Right lobe of liver (tissue), 6 donors: Measurements from ENCODE around the gene HHIP. TPM values are rescaled to one million over a fixed set of nuclear protein-coding genes. Genes with fewer than 3 reads are reported as not detected.

ENCODE experiments used
- ATAC-seq, 4 donors: fragments of 200-7000 bp; cut with Tn5 transposase; one replicate each; pipeline ENCODE4 v1.9.1; 2020; ENCODE audit warnings: mild to moderate bottlenecking in 4 of 4, moderate library complexity in 4 of 4
- DNase-seq, 3 donors: peaks; one replicate each; pipeline ENCODE4 v3.0.0-alpha.2; 2020
- H3K27ac ChIP-seq, 3 donors: fragments of 200-600 bp; one replicate each; pipeline ENCODE4 v1.8.0; 2022
- H3K27me3 ChIP-seq, 2 donors: fragments of 200-600 bp; one replicate each; pipeline ENCODE4 v1.8.0; 2022
- H3K36me3 ChIP-seq, 4 donors: fragments of 200-600 bp; sonication (generic) in 1 of 4; one replicate each; pipeline versions ENCODE4 v1.5.1 to v1.8.0; 2017 to 2022; ENCODE audit warnings: control low read depth in 1 of 4
- H3K4me1 ChIP-seq, 4 donors: fragments of 200-600 bp; sonication (generic) in 1 of 4; one replicate each; pipeline versions ENCODE4 v1.5.1 to v1.8.0; 2017 to 2022; ENCODE audit warnings: control low read depth in 1 of 4
- H3K4me3 ChIP-seq, 3 donors: fragments of 200-600 bp; one replicate each; pipeline ENCODE4 v1.8.0; 2022
- H3K9me3 ChIP-seq, 4 donors: fragments of 200-600 bp; sonication (generic) in 1 of 4; one replicate each; pipeline versions ENCODE4 v1.5.1 to v1.8.0; 2017 to 2022; ENCODE audit warnings: control low read depth in 1 of 4
- CTCF ChIP-seq, 4 donors: fragments of 200-600 bp in 3 of 4; fragments of 450-650 bp in 1 of 4; IDR thresholded peaks; one replicate each; pipeline versions ENCODE4 v1.5.1 to v1.8.0; 2016 to 2022; ENCODE audit warnings: antibody characterized with exemption in 4 of 4, mild to moderate bottlenecking in 2 of 4
- POLR2A ChIP-seq: fragments of 450-650 bp; IDR thresholded peaks from one replicate; pipeline ENCODE4 v1.6.1; 2017; ENCODE audit warnings: antibody characterized with exemption, mild to moderate bottlenecking
- WGBS: methylation state at CpG from one replicate; pipeline ENCODE4 v1.1.6; 2018; ENCODE audit warnings: low coverage, low lambda C conversion rate; ENCODE audit not compliant: insufficient coverage; ENCODE audit errors: missing lambda C conversion rate; 5-methylcytosine and 5-hydroxymethylcytosine counted together
- intact Hi-C, 2 donors: fragments of 100-400 bp; cut with DNase I; formaldehyde crosslinking; loops; one replicate each; pipeline versions ENCODE4 v1.11.2 to v1.14.1; 2022
- long read RNA-seq: library from polyadenylated mRNA; unstranded; transcript quantifications from one replicate; pipeline ENCODE4 v2.0.0, GENCODE V29; 2019
- total RNA-seq, 6 experiments: library from RNA; depleted of rRNA in 2 of 6; stranded (reverse); fragments of >200 nt in 2 of 6; fragmentation: NEBNext Ultra II Directional in 3 of 6; extraction: Animal tissue kit (Norgen Biotek cat#: 25700) in 3 of 6; gene quantifications; one replicate each; pipeline versions ENCODE4 v1.1.0 to v1.2.4, GENCODE V29; 2016 to 2023
- donor health status: DM: no; HTN: yes; CAD: no.
- donor health status: DM: no; HTN: no; CAD: no.
- donor health status: DM: no; HTN: no; CAD: no.
- donor health status: DM: no; HTN: yes; CAD: no.
- donor health status: DM: no; HTN: yes; CAD: no.

Gene HHIP, protein sequence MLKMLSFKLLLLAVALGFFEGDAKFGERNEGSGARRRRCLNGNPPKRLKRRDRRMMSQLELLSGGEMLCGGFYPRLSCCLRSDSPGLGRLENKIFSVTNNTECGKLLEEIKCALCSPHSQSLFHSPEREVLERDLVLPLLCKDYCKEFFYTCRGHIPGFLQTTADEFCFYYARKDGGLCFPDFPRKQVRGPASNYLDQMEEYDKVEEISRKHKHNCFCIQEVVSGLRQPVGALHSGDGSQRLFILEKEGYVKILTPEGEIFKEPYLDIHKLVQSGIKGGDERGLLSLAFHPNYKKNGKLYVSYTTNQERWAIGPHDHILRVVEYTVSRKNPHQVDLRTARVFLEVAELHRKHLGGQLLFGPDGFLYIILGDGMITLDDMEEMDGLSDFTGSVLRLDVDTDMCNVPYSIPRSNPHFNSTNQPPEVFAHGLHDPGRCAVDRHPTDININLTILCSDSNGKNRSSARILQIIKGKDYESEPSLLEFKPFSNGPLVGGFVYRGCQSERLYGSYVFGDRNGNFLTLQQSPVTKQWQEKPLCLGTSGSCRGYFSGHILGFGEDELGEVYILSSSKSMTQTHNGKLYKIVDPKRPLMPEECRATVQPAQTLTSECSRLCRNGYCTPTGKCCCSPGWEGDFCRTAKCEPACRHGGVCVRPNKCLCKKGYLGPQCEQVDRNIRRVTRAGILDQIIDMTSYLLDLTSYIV
- 10 to 100 TPM in 2 of 6 experiments, 1 to 10 TPM in 4; 3.3 to 17.5 (median 6.3) TPM for total RNA-seq
- long read RNA-seq, full-length matches to known transcripts = 3 of 4 reads
- long read RNA-seq, partial matches to known transcripts = 1 of 4 reads
- long read RNA-seq, other reads (novel, unspliced or antisense) = 0 of 4 reads

DNA sequence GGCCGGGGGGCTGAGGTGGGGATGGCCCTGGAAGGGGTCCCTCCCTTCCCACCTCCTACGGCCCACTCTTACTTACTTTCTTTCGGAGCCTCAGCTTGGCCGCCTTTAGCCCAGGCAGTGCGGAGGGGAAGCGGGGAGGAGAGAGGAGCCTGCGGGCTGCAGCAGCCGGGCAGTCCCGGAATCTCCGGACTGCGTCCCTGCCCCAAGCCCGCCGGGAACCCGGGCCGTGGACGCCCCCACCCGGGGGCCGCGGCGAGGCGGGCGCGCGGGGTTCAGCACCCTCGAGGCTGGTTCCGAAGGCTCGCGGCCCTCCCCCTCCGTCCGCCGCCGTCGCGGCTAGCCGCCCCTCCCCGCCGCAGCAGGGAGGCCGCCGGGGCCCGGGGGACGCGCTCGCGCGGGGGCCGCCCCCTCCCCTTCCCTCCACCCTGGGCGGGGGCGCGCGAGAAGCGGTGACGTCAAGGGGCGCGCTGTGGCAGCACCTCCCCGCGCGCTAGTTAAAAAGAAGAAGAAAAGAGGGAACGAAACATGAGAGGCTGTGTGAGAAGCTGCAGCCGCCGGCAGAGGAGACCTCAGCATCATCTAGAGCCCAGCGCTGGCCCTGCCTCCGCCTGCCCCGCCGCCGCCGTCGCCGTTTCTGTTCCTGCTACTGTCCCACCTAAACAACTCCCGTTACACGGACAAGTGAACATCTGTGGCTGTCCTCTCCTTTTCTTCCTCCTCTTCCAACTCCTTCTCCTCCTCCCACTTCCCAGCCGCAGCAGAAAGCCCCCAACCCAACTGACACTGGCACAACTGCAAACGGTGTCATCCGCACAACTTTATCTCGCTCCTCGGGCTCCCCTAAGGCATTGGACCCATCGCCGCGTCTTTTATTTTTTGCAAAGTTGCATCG lies at the start of gene HHIP:
TSS of gene HHIP (plus strand) at position 526 of the 892 bp plus-strand sequence. CDS start 520 bp downstream, outside the sequence.
- Histone ChIP-seq H3K4me1 (peaks cover 0 to 13% (median 0%) of the 10 kb centered on the region in 4 donors), H3K36me3 (no peaks in the 10 kb centered on the region), H3K9me3 (no peaks in the 10 kb centered on the region), H3K4me3 (peak within 1 kb of the TSS; percentile 21 to 36 (median 23)), H3K27ac (no peak within 1 kb of the TSS), H3K27me3 (peaks cover 0 to 17% of the 10 kb centered on the region in 2 donors)
- intact Hi-C loops = no loop called here
- under 1% methylated on average over 16 of the region's 79 CpGs for WGBS
- ATAC-seq (peak; percentile 46 to 69 (median 62)), DNase-seq (peak in 2 of 3 donors; percentile 25 to 47)
- TF ChIP-seq CTCF (IDR thresholded peaks at IDR 0.05) (no peak), POLR2A (peak; percentile 34)

- no peaks in the 10 kb centered on the region for H3K36me3 ChIP-seq
- no peak for ATAC-seq
- intact Hi-C loops = no loop called here
- no peaks in the 10 kb centered on the region for H3K4me1 ChIP-seq
- WGBS = 74% methylated on average over 4 of the region's 4 CpGs
- no peak overlapping the region for H3K4me3 ChIP-seq
- DNase-seq = no peak
- TF ChIP-seq POLR2A = no peak
- no peak for TF ChIP-seq CTCF (IDR thresholded peaks at IDR 0.05)
- H3K9me3 ChIP-seq = no peaks in the 10 kb centered on the region
- H3K27me3 ChIP-seq = no peaks in the 10 kb centered on the region
- H3K27ac ChIP-seq = no peak overlapping the region
These were observed 48.8 kb upstream of the HHIP start for GRCh38 chr4:144597171-144597570.

GRCh38 chr4:144599621-144600020 lies 46.3 kb upstream of the HHIP start:
- ATAC-seq (peak in 1 of 4 donors; percentile 65), DNase-seq (no peak)
- intact Hi-C loops = no loop called here
- H3K9me3 ChIP-seq = no peaks in the 10 kb centered on the region
- 17% methylated on average over 1 of the region's 1 CpG for WGBS
- TF ChIP-seq POLR2A (no peak), CTCF (IDR thresholded peaks at IDR 0.05) (no peak)
- no peaks in the 10 kb centered on the region for H3K36me3 ChIP-seq
- no peaks in the 10 kb centered on the region for H3K4me1 ChIP-seq
- no peak overlapping the region for H3K4me3 ChIP-seq
- H3K27ac ChIP-seq = no peak overlapping the region
- no peaks in the 10 kb centered on the region for H3K27me3 ChIP-seq

GRCh38 chr4:144611850-144612249 lies 34.1 kb upstream of the HHIP start:
- Histone ChIP-seq H3K36me3 (no peaks in the 10 kb centered on the region), H3K4me1 (no peaks in the 10 kb centered on the region), H3K27ac (no peak overlapping the region), H3K9me3 (no peaks in the 10 kb centered on the region), H3K4me3 (no peak overlapping the region), H3K27me3 (no peaks in the 10 kb centered on the region)
- no peak for ATAC-seq
- intact Hi-C loops = no loop called here
- no peak for DNase-seq
- TF ChIP-seq POLR2A = no peak
- TF ChIP-seq CTCF (IDR thresholded peaks at IDR 0.05) = no peak
